C4-2B (cell line): ENCODE measurements around the gene SCNN1A.

ENCODE experiments used
- H3K27ac ChIP-seq: fragments of 450-650 bp; 2 replicates; pipeline ENCODE4 v1.5.1; 2017
- ZFX ChIP-seq: fragments of 450-650 bp; IDR thresholded peaks from 2 replicates; pipeline ENCODE4 v1.6.1; 2017
- TF ChIP-seq, protein P1 (sequence below): fragments of 450-650 bp; conservative IDR thresholded peaks from 2 replicates; pipeline ENCODE4 v1.5.1; 2017; ENCODE audit warnings: mild to moderate bottlenecking

SCNN1A gene

DNA sequence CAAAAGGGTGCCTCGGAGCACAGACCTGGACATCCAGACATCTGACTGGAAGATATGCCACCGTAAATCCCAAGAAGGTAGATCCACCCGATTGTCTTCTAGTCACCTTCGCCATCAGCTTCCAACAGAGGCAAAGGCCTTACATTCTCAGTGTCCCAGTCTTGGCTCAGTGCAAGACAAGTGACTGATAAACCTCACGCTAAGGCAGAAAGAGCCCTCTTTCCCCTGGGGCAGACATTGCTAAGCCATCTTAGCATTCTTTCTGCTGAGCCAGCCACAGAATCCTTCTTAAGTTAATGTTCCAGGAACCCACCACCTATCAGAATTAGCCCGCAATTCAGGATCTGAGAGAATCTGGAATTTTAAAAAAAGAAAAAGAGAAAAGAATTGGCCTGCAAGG lies 69.2 kb downstream of the SCNN1A start:
- H3K27ac ChIP-seq, result no peak overlapping the region
- no peak for TF ChIP-seq ZFX
- TF ChIP-seq, protein P1, sequence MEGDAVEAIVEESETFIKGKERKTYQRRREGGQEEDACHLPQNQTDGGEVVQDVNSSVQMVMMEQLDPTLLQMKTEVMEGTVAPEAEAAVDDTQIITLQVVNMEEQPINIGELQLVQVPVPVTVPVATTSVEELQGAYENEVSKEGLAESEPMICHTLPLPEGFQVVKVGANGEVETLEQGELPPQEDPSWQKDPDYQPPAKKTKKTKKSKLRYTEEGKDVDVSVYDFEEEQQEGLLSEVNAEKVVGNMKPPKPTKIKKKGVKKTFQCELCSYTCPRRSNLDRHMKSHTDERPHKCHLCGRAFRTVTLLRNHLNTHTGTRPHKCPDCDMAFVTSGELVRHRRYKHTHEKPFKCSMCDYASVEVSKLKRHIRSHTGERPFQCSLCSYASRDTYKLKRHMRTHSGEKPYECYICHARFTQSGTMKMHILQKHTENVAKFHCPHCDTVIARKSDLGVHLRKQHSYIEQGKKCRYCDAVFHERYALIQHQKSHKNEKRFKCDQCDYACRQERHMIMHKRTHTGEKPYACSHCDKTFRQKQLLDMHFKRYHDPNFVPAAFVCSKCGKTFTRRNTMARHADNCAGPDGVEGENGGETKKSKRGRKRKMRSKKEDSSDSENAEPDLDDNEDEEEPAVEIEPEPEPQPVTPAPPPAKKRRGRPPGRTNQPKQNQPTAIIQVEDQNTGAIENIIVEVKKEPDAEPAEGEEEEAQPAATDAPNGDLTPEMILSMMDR, result no peak

DNA sequence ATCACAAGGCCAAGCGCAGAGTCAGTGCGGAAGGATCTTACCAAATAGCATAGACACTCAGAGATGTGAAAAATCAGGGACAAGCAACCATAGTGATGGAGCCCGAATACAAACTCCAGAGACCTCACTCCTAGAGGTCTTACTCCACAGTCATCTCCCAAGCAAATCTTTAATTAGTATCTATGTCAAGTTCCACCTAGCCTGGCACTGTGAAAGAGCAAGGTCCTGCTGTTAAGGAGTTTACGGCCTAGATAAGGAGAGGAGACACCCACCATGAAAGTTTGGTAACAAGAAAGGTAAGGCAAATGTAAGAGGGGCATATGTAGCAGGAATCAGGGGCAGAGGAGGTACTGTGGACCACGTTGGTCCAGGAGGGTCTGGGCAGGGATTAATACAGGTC lies 72.3 kb downstream of the SCNN1A start:
- no peak for TF ChIP-seq ZFX
- TF ChIP-seq, protein P1, result no peak
- no peak overlapping the region for H3K27ac ChIP-seq

DNA sequence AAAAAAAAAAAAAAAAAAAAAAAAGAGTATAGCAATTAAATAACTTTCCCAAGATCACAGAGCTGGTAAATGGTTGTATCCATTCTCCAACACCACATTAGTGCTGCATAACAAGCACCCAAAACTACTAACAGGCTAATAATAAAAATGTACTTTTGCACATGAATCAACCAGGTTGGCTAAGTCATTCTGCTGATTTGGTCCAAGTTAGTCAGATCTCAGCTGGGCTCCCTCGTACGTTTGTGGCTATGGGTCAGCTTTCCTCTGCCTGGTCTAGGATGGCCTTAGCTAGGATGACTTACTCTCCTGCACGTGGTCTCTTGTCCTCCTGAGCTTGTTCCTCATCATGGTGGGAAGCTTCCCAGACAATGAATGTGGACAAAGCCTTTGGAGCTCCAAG lies 72.7 kb downstream of the SCNN1A start:
- no peak overlapping the region for H3K27ac ChIP-seq
- TF ChIP-seq ZFX, result no peak
- TF ChIP-seq, protein P1, result no peak

DNA sequence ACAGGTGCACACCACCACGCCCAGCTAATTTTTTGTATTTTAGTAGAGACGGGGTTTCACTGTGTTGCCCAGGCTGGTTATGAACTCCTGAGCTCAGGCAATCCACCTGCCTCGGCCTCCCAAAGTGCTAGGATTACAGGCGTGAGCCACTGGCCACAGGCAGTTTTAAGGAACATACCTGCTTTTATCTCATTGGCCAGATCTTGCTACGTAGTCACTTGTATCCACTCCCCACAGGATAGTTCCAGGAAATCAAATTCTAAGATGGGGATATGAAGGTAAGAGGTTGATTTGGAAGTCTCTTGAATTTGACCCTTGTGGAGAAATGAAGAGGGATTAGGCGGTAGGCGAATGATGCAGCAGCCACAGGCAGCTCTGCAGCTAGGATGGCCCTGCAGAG lies 73.6 kb downstream of the SCNN1A start:
- TF ChIP-seq, protein P1, result no peak
- TF ChIP-seq ZFX, result no peak
- H3K27ac ChIP-seq, result no peak overlapping the region

DNA sequence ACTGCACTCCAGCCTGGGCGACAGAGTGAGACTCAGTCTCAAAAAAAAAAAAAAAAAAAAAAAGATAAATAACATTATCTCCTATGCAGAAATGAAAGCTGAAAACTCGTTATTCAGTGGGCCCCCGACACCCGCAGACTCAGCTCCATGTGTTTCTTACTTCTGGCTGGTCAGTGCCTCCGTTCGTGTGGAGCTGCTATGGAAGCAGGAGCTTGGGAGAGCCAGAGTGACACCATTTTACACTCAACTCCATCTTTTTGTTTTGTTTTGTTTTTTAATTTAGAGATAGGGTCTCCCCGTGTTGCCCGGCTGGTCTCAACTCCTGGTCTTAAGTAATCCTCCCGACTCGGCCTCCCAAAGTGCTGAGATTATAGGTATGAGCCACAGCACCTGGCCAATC lies 78.2 kb downstream of the SCNN1A start:
- no peak overlapping the region for H3K27ac ChIP-seq
- TF ChIP-seq ZFX, result no peak
- TF ChIP-seq, protein P1, result no peak
